Ascending aorta (tissue), 2 donors: ENCODE data around the gene SPACDR. TPM values are rescaled to one million over a fixed set of nuclear protein-coding genes. Genes with fewer than 3 reads are reported as not detected.

Experiments
- DNase-seq, 2 donors: peaks; one replicate each; pipeline ENCODE4 v3.0.0-alpha.2; 2019; ENCODE audit warnings: low spot score in 2 of 2
- H3K27ac ChIP-seq, 2 donors: fragments of 200-600 bp; sonication (generic); one replicate each; pipeline ENCODE4 v1.5.1; 2016 to 2017; ENCODE audit warnings: mild to moderate bottlenecking in 1 of 2
- H3K27me3 ChIP-seq: fragments of 200-600 bp; sonication (generic); one replicate; pipeline ENCODE4 v1.5.1; 2017
- H3K36me3 ChIP-seq, 2 donors: fragments of 200-600 bp; sonication (generic); one replicate each; pipeline ENCODE4 v1.5.1; 2016
- H3K4me1 ChIP-seq, 2 donors: fragments of 200-600 bp; sonication (generic); one replicate each; pipeline ENCODE4 v1.5.1; 2016 to 2017; ENCODE audit warnings: mild to moderate bottlenecking in 1 of 2
- H3K4me3 ChIP-seq, 2 donors: fragments of 200-600 bp; sonication (generic); one replicate each; pipeline ENCODE4 v1.5.1; 2016 to 2017; ENCODE audit warnings: mild to moderate bottlenecking in 1 of 2
- H3K9me3 ChIP-seq, 2 donors: fragments of 200-600 bp; sonication (generic); one replicate each; pipeline ENCODE4 v1.5.1; 2016
- intact Hi-C: fragments of 100-400 bp; cut with DNase I; formaldehyde crosslinking; loops from one replicate; pipeline ENCODE4 v1.15.1; 2023
- total RNA-seq: library from RNA; depleted of rRNA; stranded (reverse); fragments of >200 nt; gene quantifications from one replicate; pipeline ENCODE4 v1.1.0, GENCODE V29; 2016
- TF ChIP-seq, protein P1 (sequence below), 3 experiments: fragments of 200-600 bp in 2 of 3; fragments of 450-650 bp in 1 of 3; sonication (generic) in 2 of 3; IDR thresholded peaks; one replicate each; pipeline ENCODE4 v1.5.1; 2016 to 2019; ENCODE audit warnings: antibody characterized with exemption in 3 of 3, mild to moderate bottlenecking in 1 of 3, moderate library complexity in 1 of 3

Gene SPACDR
- total RNA-seq, 1 donor from 2014 or later: not detected

- peak in 1 of 2 donors; percentile 62 for DNase-seq
Observed at GRCh38 chr7:100433276-100433591, 30.8 kb downstream of the SPACDR start.

DNA sequence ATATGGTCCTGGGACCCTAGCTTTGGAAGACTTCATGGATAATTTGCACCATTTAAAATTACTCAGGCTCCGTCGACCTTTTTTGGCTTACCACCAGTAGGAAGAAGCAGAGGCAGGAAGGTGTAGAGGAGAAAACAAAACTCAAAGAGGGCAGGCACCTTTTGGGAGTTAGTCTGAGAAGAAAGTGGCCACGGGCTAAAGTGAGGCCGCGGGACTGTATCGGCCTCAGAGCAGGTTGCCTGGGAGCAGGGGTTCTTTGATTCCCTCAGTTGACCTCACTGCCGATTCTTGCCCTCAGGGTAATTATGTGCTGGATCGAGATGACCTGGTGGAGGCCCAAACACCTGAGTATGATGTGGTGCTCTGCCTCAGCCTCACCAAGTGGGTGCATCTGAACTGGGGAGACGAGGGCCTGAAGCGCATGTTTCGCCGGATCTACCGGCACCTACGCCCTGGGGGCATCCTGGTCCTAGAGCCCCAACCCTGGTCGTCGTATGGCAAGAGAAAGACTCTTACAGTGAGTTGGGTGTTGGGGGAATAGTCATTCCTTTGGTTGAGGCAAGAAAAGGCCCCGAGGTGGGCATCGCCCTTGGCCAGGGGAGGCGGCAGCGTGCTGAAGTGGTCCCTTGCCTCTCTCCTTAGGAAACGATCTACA lies 31.3 kb downstream of the SPACDR start:
- DNase-seq: no peak
- TF ChIP-seq, protein P1, sequence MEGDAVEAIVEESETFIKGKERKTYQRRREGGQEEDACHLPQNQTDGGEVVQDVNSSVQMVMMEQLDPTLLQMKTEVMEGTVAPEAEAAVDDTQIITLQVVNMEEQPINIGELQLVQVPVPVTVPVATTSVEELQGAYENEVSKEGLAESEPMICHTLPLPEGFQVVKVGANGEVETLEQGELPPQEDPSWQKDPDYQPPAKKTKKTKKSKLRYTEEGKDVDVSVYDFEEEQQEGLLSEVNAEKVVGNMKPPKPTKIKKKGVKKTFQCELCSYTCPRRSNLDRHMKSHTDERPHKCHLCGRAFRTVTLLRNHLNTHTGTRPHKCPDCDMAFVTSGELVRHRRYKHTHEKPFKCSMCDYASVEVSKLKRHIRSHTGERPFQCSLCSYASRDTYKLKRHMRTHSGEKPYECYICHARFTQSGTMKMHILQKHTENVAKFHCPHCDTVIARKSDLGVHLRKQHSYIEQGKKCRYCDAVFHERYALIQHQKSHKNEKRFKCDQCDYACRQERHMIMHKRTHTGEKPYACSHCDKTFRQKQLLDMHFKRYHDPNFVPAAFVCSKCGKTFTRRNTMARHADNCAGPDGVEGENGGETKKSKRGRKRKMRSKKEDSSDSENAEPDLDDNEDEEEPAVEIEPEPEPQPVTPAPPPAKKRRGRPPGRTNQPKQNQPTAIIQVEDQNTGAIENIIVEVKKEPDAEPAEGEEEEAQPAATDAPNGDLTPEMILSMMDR (IDR thresholded peaks at IDR 0.05): no peak
- H3K27ac ChIP-seq: peak overlapping the region in 1 of 2 donors; percentile 12

More at GRCh38 chr7:100433276-100433591, 30.8 kb downstream of the SPACDR start:
- H3K27me3 ChIP-seq: no peaks in the 10 kb centered on the region
- no peak overlapping the region for H3K4me3 ChIP-seq
- H3K4me1 ChIP-seq: peaks cover 4 to 29% of the 10 kb centered on the region in 2 donors
- no peaks in the 10 kb centered on the region for H3K9me3 ChIP-seq
- intact Hi-C loops: loop anchor here (10.0 kb wide), 1 partner anchor 812 kb away; the partner anchor contains the start of gene FIS1
- peak overlapping the region in 1 of 2 donors; percentile 12 for H3K27ac ChIP-seq
- peaks cover 11 to 26% of the 10 kb centered on the region in 2 donors for H3K36me3 ChIP-seq
- TF ChIP-seq, protein P1 (IDR thresholded peaks at IDR 0.05): no peak

DNA sequence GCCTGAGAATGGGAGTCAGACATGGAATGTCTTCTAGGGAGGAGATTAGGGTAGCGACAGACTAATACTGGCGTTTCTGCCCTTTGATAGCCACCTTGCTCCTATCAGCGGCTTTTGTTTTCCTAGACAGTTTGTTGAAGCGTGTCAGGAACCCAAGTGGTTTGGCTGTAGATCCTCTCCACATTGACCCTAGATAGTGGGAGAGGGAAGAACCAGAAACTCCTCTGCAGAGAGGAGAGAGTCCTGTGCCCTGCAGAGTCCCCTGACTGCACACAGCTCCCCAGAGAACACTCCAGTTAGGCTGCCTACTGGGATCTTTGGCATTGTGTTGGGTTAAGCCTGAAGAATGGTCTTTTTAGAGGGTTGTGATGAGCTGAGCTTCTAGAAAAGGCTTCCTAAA lies 32.0 kb downstream of the SPACDR start:
- Histone ChIP-seq H3K36me3 (peaks cover 11 to 26% of the 10 kb centered on the region in 2 donors), H3K27ac (no peak overlapping the region), H3K4me1 (peaks cover 8 to 33% of the 10 kb centered on the region in 2 donors), H3K27me3 (no peaks in the 10 kb centered on the region), H3K4me3 (no peak overlapping the region), H3K9me3 (no peaks in the 10 kb centered on the region)
- TF ChIP-seq, protein P1 (IDR thresholded peaks at IDR 0.05): no peak
- DNase-seq: no peak
- intact Hi-C loops: loop anchor here (10.0 kb wide), 1 partner anchor 813 kb away; the partner anchor contains the start of gene FIS1

More for the DNA sequence above, 31.3 kb downstream of the SPACDR start:
- Histone ChIP-seq H3K36me3 (peaks cover 11 to 26% of the 10 kb centered on the region in 2 donors), H3K9me3 (no peaks in the 10 kb centered on the region), H3K4me1 (peaks cover 6 to 32% of the 10 kb centered on the region in 2 donors), H3K4me3 (no peak overlapping the region), H3K27me3 (no peaks in the 10 kb centered on the region)
- intact Hi-C loops: loop anchor here (10.0 kb wide), 1 partner anchor 812 kb away; the partner anchor contains the start of gene FIS1

- Histone ChIP-seq H3K27ac (peak overlapping the region; percentile 99 to 100), H3K27me3 (no peaks in the 10 kb centered on the region)
Observed at GRCh38 chr7:100431286-100431735, 32.7 kb downstream of the SPACDR start.

GRCh38 chr7:100430493-100431285 lies 33.4 kb downstream of the SPACDR start:
- Histone ChIP-seq H3K9me3 (no peaks in the 10 kb centered on the region), H3K4me1 (peaks cover 8 to 33% of the 10 kb centered on the region in 2 donors), H3K36me3 (peaks cover 11 to 26% of the 10 kb centered on the region in 2 donors), H3K4me3 (peak overlapping the region; percentile 74 to 82), H3K27ac (peak overlapping the region; percentile 99 to 100), H3K27me3 (no peaks in the 10 kb centered on the region)
- intact Hi-C loops: loop anchor here (10.0 kb wide), 1 partner anchor 814 kb away; the partner anchor contains the start of gene FIS1
- peak in 1 of 2 donors; percentile 68 for DNase-seq
- TF ChIP-seq, protein P1 (IDR thresholded peaks at IDR 0.05): no peak

More at GRCh38 chr7:100431286-100431735, 32.7 kb downstream of the SPACDR start:
- peaks cover 11 to 26% of the 10 kb centered on the region in 2 donors for H3K36me3 ChIP-seq
- peak overlapping the region in 1 of 2 donors; percentile 82 for H3K4me3 ChIP-seq
- intact Hi-C loops: loop anchor here (10.0 kb wide), 1 partner anchor 813 kb away; the partner anchor contains the start of gene FIS1
- peaks cover 8 to 33% of the 10 kb centered on the region in 2 donors for H3K4me1 ChIP-seq
- TF ChIP-seq, protein P1 (IDR thresholded peaks at IDR 0.05): no peak
- H3K9me3 ChIP-seq: no peaks in the 10 kb centered on the region
- DNase-seq: peak in 1 of 2 donors; percentile 70
